Fibroblast of pulmonary artery (primary cell): ENCODE measurements around the gene AVPI1.

Experiments
- DNase-seq: peaks from one replicate; pipeline ENCODE4 v3.0.0-alpha.2; 2010; ENCODE audit warnings: low read depth
- H3K4me3 ChIP-seq: replicated peaks from 2 replicates; pipeline ENCODE4 v1.5.1; 2011; ENCODE audit warnings: low read depth, mild to moderate bottlenecking, control low read depth, low read length, moderate library complexity
- CTCF ChIP-seq: IDR thresholded peaks from 2 replicates; pipeline ENCODE4 v1.5.1; 2011; ENCODE audit warnings: mild to moderate bottlenecking, control low read depth, low read length, inconsistent platforms; ENCODE audit errors: missing control alignments

AVPI1 gene

GRCh38 chr10:97729014-97729413 lies 42.0 kb upstream of the AVPI1 start:
- DNase-seq = no peak
- no peak overlapping the region for H3K4me3 ChIP-seq
- no peak for TF ChIP-seq CTCF

DNA sequence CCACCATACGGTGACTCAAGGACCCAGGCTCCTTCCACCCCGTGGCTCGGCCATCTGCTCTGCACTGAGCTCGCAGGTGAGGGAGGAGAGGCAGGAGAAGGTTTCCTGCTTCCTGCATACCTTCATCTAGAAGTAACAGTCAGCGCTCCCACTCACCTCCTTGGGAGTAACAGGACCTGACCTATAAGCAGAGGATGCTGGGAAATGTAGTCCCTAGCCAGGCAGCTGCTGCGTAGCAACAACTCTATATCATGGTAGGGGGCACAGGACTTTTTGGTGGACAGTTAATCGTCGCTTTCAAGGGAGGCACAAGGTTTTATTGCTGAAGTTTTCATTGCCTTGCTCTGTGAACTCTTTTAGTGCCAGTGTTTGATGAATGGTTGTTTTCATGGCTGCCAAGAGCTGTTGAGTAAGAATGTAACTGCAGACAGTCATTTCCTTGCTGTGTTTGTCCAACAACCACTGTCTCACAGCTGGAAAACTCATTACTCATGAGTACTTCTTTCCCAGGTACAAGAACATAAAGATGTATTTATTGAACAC lies 39.7 kb upstream of the AVPI1 start:
- no peak for TF ChIP-seq CTCF
- H3K4me3 ChIP-seq = peak overlapping the region; percentile 21
- peak; percentile 86 for DNase-seq

DNA sequence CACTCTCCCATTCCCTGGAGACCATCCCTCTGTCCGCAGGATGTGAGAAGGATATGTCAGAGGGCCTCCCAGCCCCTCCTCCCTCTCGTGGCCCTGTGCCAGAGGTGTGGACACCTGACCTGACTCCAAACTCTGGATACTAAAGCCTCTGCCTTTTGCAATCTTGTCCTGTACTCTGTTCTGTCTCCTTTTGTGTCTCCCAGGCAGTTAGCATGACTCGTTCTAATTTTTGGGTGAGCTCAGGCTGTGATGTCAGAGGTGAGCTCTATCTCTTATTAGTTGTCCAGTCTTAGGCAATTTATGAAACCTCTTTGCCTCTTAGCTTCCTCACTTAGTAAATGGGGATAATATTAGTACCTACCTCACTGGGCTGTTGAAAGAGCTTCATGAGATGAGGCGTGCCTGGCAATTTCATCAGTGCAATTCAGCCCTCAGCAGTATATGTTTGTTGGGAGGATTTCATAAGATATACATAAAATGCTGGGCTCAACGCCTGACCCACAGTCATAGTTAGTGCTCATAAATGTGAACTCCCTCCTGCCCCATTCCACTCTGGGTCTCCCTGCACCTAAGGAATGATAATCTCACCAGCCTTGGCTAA lies 37.4 kb upstream of the AVPI1 start:
- H3K4me3 ChIP-seq = no peak overlapping the region
- peak; percentile 64 for DNase-seq
- no peak for TF ChIP-seq CTCF

DNA sequence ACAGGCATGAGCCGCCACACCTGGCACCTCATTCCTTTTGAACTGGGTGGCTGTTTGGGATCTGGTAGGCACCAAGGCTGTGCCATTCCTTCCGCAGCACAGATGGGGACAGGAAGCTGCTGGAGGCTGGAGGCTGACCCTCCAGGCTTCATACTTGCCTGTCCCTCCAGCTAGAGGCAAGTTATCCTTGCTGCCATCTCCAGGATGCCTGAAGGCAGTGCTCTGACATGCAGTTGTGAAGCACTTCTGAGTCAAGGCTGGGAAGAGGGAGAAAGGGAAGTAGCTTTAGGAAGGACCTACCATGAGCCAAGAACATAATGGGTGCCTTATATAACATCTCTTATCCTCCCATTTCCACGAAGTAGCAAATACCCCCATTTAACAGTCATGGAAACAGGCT lies 36.0 kb upstream of the AVPI1 start:
- no peak overlapping the region for H3K4me3 ChIP-seq
- DNase-seq = no peak
- no peak for TF ChIP-seq CTCF

DNA sequence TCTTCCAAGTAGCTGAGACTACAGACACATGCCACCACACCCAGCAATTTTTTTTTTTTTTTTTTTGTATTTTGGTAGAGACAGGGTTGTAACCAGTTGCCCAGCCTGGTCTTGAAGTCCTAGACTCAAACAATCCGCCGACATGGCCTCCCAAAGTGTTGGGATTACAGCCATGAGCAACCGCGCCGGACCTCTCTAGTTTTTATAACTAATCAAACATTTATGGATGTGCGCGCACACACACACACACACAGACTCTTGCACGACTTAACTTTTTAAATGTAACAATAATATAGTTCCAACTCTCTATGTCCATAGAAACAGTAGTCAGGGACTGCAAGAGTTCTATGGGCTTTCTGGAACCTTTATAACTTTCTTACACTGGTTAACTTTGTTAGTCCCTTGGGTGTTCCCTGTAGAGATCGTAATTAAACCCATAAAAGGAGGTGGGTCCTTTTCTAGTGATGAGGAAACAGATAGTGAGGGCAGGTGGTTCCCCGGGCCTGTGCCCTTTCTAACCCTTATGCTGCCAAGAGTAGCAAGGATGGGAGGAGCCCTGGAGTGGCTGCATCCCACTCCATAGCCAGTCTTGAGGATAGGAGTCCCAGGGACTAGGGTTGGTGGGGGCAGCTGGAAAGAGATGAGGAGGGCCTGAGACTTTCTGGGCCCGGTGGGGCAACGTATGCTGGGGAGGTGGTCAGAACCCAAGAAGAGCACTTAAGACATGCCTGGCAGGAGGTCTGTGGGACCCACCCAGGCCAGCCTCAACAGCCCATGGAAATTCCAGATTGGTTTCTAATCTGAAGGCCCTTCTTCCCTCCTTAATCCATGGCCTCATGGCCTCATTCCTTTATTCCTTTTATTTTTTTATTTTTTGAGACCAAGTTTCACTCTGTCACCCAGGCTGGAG lies 35.1 kb upstream of the AVPI1 start:
- TF ChIP-seq CTCF = no peak
- no peak for DNase-seq
- H3K4me3 ChIP-seq = no peak overlapping the region

GRCh38 chr10:97719602-97720001 lies 32.6 kb upstream of the AVPI1 start:
- H3K4me3 ChIP-seq = no peak overlapping the region
- no peak for TF ChIP-seq CTCF
- no peak for DNase-seq
